NCI-H2171 (cell line): Measurements from ENCODE around the gene C17orf78.
"Not testable (repeated sequence)": the region's sequence is repeated elsewhere in the genome, so short reads cannot be mapped to it uniquely, and the experiment has no call there.

ENCODE experiments used
- DNase-seq: peaks from one replicate; lab custom pipeline; 2025; lab: John Stamatoyannopoulos, UW

The C17orf78 gene

DNA sequence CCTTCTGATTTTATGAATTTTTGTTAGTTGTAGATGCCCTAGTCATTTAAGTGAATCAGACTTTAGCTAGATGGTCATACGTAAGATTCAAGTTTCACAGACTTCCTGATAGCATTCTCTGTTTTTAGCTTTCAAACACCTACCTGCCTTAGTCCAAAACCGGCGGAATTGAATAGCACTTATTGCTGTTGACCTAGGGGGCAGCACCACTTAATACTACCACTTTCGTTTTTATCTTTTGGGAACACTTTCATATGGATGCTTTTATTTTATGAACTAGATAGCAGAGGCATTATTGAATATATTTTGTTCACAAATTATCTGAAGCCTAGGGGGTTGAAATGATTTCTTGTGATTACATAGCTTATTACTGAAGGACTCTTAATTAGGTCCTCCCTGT, 62.4 kb downstream of the C17orf78 start:
- no peak for DNase-seq

GRCh38 chr17:37440424-37440823, 64.6 kb downstream of the C17orf78 start:
- DNase-seq: no peak

- not testable (repeated sequence) for DNase-seq
Measured at GRCh38 chr17:37441369-37442014, 65.7 kb downstream of the C17orf78 start.
